ENCODE data around the gene TTC28.
"Not testable (repeated sequence)": the region's sequence is repeated elsewhere in the genome, so short reads cannot be mapped to it uniquely, and the experiment has no call there.

Gene TTC28

DNA sequence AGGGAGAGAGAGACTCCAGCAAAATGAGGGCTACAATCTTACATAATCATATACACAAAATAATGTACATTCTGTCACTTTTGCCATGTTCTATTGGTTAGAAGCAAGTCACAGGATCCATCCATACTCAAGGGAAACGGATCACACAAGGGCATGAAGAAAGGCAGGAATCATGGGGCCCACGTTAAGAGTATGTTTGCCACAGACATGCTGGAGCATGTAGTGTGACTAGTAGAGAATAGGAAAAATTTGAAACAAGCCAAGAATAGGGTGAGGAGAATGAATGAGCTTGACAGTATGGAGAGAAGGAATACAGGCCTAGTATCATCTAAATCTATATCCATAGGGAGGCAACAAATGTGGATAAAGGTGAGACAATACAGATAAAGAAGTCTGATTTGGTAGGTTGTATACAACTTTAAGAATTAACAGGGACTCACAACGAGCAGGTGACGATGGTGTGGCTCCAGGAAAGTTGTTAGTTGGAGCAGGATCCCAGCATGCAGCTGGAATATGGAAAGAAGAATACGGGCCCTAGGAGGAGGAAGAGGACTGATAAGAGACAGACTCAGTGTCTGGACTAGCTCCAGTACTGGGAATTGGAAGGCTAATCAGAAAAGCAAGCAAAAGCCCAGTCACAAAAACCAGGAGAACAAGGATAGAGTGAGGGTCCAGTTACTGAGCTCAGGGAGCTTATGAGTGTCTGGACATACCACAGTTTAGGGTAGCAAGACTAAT lies 458.8 kb downstream of the TTC28 start:
- DNase-seq, result no peak

GRCh38 chr22:28217277-28217676 lies 462.4 kb downstream of the TTC28 start:
- DNase-seq, result no peak

DNA sequence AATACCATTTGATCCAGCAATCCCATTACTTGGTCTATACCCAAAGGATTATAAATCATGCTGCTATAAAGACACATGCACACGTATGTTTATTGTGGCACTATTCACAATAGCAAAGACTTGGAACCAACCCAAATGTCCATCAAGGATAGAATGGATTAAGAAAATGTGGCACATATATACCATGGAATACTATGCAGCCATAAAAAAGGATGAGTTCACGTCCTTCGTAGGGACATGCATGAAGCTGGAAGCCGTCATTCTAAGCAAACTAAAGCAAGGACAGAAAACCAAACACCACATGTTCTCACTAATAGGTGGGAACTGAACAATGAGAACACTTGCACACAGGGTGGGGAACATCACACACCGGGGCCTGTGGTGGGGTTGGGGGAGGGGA lies 464.9 kb downstream of the TTC28 start:
- DNase-seq, result not testable (repeated sequence)

DNA sequence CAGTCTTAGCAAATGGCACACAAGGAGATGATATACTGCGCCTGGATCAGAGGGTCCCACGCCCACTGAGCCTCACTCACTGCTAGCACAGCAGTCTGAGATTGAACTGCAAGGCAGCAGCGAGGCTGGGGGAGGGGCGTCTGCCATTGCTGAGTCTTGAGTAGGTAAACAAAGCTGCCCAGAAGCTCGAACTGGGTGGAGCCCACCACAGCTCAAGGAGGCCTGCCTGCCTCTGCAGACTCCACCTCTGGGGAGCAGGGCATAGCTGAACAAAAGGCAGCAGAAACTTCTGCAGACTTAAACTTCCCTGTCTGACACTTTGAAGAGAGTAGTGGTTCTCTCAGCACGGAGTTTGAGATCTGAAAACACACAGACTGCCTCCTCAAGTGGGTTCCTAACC lies 470.2 kb downstream of the TTC28 start:
- DNase-seq, result not testable (repeated sequence)

DNA sequence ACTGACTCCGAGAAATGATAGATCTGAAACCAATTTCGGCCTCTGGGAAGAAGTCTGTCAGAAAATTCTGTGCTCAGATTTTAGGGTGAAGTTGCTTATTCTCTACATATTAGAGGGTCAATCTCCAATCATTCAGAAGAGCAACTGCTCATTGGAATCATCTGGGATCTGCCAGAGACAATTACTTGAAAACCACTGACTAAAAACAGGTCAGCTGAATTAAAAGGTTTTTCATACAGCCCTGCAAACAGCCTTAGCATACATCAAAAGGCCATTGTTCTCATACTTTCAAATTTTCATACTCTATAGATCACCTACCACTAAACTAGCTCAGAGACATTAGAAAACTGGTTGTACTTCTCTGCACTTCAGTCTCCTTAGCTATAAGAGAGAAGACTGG lies 470.9 kb downstream of the TTC28 start:
- no peak for DNase-seq

DNA sequence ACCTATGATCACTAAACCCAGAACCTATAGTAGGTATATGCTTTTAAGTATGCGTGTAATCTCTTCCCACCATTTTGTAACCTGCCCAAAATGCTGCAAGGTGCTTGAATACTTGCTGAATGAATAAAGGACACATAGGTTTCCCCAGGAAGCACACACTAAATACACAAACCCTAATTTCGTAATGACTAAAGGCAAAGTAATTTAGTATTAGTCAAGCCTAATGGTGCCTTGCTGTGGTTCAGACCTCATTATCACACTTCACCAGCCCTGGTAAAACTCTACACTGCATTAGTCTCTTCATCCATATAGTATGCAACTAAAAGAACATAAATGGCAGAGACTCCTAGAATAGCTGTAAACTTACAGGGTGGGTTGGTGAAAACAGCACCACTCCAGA lies 471.6 kb downstream of the TTC28 start:
- DNase-seq, result no peak

GRCh38 chr22:28207281-28208030 lies 472.2 kb downstream of the TTC28 start:
- DNase-seq, result no peak

DNA sequence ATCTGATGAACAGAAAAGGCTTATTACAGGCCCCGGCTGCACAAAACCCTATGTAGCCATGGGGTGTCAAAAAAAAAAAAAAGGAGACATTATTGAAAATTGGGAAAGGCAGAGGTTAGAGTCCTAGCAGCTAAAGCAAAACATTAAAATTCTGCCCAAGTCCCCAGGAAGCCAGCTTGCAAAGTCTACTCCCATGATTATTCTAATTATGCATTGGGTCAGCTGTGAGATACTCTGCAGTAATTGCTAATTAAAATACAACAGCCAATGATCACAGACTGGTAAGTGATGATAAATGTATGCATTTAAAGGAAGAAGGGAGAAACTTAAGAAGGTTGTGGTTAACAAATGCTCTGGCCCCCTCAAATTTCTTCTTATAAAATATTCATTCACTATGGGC lies 473.7 kb downstream of the TTC28 start:
- no peak for DNase-seq

GRCh38 chr22:28204382-28204781 lies 475.3 kb downstream of the TTC28 start:
- DNase-seq, result no peak

GRCh38 chr22:28203286-28203685 lies 476.4 kb downstream of the TTC28 start:
- no peak for DNase-seq

GRCh38 chr22:28198692-28199091 lies 480.9 kb downstream of the TTC28 start:
- DNase-seq, result no peak

GRCh38 chr22:28191571-28191970 lies 488.1 kb downstream of the TTC28 start:
- DNase-seq, result not testable (repeated sequence)

DNA sequence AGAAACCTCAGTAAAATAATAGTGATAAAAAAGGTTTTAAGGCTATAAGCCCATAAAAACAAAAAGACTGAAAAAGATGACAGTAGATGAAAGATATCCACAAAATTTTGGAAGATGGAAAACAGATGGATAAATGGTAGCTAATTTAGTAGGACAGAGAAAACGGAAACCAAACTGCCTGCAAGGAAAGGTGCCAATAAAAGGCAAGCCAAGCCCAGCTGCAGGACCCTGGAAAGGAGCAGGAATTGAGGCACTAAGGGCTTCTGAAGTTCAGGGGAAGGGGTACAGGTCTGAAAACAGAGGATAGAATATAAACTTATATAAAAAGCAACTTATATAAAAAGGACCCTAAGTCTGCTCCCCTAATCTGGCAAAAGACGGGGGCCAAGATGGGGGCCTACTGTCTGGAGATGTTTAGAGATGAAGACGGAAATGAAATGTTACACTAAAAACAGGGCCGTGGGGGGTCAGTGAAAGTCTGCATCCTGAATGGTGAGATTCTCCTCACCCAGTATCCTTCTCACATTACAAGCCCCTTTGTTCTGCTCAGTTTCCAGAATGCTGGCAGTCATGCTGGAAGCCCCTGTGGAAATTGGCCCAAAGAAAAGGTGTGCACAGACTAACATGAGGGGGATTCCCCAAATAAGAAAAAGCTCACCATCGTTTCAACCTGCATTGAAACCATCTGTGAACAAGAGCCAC lies 491.3 kb downstream of the TTC28 start:
- DNase-seq, result no peak

DNA sequence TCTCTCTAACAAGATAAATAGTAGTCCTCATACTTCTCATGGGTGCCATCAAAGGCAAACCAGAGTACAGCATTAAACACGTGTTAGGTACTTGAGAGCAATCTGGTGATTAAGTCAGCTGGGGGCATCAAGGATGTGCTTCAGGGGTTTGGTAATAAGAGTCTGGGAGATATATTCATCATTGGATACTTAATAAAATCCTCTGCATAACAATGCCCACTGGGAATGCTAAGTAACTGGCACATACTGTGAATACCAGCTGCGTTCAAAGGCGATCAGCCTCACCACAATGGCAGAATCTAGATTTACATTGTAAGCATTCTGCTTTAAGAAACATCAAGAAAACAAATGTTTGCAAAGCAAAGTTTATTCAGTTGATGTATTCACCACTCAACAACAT lies 492.0 kb downstream of the TTC28 start:
- no peak for DNase-seq

DNA sequence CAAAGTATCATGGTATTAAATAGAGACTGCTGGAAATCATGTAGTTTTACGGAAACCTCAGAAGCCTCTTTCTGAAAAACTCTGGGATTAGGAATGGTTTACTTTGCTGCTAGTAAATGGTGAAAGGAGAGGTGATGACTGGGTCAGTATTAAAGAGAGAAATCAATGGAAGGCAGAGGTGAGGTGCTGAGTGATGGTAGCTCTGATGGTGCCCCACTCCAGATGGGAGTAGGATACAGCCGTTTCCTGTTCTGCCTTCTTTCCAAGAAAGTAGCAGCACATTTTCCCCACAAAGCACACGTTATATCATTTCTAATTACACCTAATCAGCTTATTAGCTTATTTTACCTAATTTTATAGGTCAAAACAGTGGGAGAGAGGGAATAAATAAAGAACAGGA lies 493.0 kb downstream of the TTC28 start:
- DNase-seq, result no peak

DNA sequence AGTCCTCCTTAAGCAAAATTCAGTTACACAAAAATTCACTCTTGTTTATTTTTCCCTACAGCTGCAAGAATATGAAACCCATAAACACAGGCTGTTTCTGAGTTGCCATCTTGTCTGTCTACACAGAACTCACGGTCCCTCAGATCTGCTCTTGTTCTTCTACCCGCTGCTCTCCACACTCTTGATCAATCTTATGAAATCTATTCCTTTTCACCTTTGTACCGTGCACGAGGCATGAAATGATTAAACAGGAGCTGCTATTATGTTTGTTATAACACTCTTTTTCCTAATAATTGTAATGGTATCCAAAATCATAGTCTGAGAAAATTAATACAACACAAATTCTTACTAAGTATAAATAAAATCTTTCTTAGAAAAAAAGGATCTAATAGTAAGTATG lies 494.5 kb downstream of the TTC28 start:
- DNase-seq, result no peak

DNA sequence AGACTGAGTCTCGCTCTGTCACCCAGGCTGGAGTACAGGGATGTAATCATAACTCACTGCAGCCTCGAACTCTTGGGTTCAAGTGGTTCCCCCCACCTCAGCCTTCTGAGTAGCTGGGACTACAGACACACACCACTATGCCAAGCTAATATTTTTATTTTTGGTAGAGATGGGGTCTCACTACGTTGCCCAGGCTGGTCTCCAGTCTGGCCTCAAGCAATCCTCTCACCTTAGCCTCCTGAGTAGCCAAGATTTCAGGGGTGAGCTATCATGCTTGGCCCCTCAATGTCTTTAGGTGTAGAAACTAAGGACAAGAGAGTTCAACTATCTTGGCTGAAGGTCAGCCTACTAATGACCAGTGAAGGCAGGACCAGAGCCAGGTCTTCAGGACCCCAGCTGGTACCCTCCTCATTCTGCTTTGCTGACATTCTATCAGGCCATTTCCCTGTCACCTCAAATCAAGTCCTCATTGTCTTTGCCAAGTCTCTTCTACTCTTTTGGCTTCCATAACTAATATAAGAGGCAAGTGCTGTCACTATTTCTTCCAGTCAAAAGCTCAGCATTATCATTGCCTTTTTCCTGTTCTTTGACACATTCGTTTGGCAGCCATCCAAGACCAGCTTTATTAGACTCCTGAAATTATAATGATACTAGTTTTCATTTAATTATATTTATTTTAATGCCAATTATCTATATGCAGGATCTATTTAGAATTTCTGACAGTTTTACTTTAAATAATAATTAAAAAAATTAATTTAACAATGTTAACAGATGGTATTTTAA lies 496.4 kb downstream of the TTC28 start:
- DNase-seq, result no peak

DNA sequence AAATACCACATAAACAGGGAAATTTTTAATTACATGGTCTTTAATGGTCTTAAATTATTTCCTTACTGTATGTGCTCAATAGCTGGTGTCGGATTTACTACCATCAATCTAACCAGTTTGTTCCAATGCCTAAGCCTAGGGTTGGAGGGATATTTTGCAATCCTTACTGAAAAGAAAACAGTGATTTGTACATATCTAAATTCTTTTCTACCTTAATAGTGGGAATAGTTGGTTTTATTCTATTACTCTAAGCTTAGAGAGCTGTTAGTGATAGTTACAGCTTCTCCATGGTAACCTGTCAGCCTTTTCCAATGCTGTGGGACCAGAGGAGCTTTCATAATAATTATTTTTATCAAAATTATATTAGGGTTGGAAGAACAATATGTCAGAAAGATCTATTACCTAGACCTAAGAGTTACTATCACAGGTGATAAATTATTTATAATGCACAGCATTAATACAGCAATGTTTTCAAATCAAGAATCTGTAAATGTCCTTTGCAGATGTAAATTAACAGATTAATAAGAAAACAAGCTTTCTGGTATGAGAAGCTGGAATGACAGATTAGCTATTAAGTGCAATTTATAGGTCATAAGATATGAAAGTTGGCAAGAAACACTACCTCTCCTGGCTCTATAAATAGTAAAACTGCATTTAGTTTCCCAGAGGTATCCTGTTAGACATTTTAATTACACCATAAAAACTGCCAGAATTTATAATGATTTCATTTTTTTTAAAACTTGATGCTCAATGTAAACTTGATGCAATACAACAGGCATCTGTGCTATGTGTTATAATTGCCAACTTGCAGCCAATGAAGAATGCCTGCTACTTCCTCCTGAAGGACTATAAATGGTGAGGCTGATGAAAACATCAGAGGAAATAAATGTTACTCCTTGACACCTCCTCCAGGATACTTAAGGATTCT lies 498.6 kb downstream of the TTC28 start:
- DNase-seq, result no peak

DNA sequence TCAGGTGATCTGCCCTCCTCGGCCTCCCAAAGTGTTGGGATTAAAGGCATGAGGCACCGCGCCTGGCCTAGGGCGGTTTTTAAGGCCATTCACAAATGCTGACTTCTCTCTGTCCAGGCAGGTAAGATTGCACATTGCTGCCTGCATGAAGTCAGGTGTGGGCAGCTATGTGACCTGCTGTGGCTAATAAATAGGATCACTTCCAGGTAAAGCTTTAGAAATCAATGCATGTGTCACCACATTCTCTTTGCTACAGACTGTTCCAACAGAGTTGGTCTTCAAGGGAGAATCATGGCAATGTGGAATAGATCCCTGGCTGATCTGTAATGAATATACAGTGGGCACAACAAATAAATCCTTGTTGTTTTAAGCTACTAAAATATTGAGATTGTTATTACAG lies 500.2 kb downstream of the TTC28 start:
- DNase-seq, result no peak

DNA sequence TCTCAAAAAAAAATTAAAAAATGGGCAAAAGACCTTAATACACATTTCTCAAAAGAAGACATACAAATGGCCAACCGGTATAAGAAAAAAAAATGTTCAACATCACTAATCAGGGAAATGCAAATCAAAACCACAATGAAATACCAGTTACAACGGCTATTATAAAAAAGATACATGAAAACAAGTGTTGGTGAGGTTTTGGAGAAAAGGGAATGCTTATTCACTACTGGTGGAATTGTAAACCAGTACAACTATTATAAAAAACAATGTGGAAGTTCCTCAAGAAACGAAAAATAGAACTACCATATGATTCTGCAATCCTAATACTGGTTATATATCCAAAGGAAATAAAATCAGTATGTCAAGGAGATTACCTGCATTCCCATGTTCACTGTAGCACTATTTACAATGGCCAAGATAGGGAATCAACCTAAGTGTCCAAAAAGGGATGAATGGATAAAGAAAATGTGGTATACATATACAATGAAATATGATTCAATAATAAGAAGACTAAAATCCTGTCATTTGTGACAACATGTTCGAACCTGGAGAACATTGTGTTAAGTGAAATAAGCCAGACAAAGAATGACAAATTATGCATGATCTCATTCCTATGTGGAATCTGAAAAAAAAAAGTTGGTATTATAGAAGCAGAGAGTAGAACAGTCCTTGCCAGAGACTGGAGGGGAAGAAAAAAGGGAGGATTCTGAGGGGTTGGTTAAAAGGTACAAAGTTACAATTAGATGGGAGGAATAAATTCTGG lies 503.7 kb downstream of the TTC28 start:
- DNase-seq, result no peak

DNA sequence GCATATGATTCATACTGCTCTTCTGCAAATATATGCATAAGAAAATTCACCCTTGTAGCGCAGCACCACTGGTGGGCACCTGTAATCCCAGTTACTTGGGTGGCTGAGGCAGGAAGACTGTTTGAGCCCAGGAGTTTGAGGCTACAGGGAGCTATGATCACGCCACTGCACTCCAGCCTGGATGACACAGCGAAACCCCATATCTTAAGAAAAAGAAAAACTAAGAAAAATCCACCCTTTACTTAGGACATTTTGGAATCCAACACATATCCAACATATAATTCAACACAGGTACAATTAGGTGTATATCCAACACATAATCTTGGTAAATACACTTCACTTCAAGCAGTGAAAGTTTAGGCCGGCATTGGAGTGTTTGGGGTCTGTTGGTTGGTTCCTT lies 505.1 kb downstream of the TTC28 start:
- no peak for DNase-seq
